ENCODE data around the gene ATP1A2.

The ATP1A2 gene

DNA sequence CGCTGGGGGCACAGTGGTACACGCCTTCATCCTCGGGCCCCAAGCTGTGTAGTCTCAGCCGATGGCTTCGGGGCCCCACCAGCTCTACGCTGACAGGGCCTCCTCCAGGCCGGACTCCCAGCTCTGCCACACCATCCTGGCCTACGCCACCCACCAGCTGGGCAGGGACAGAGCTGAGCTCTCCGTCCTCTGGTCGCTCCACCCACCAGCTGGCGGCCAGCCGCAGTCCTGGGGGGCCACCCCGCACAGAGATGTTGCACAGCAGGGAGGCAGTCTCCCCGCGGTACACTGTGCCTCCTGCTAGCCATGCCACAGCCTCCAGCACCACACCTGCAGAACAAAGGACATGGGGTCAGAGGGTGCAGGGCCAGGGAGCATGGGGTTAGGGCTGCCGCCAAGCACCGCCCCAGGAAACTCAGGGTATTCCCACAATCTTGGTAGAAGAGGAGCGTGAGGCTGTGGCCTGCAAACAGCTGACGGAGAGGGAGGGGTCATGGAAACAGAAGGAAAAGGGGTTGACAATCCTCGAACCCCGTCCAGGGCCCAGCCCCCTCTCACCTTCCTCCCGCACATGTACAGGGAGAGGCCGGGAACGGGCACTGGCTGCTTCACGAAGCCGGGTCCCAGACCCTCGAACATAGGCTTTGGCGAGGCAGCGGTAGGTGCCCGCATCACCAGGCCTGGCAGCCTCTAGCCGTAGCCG is 23.0 kb upstream of the ATP1A2 start:
- H4K91ac ChIP-seq (ENCODE audit: low read depth, low read length), result no peak overlapping the region
- H3K27me3 ChIP-seq (ENCODE audit: insufficient read depth, low read length), result no peaks in the 10 kb centered on the region
- no peak overlapping the region for H2BK12ac ChIP-seq (ENCODE audit: low read length)
- no peak overlapping the region for H3K9ac ChIP-seq (ENCODE audit: low read length)
- H3K4me1 ChIP-seq (ENCODE audit: control insufficient read depth in 1 of 2, insufficient read depth in 2 of 2, low read length in 2 of 2), result peaks cover 16 to 17% of the 10 kb centered on the region in 2 experiments
- no peaks in the 10 kb centered on the region for H3K79me2 ChIP-seq (ENCODE audit: control insufficient read depth, insufficient read depth, low read length, poor library complexity)
- H2BK5ac ChIP-seq (ENCODE audit: low read depth, low read length, poor library complexity), result no peak overlapping the region
- H3K23ac ChIP-seq (ENCODE audit: low read length), result no peak overlapping the region
- H4K12ac ChIP-seq (ENCODE audit: low read depth, low read length), result no peak overlapping the region
- H3K9me3 ChIP-seq (ENCODE audit: insufficient read depth, low read depth, low read length), result peaks cover 5% of the 10 kb centered on the region
- H3K4me2 ChIP-seq (ENCODE audit: low read length), result no peak overlapping the region
- H4K8ac ChIP-seq (ENCODE audit: low read depth, low read length), result no peak overlapping the region
- H2AFZ ChIP-seq (ENCODE audit: insufficient read depth, low read length, poor library complexity), result no peak overlapping the region
- H3K4ac ChIP-seq (ENCODE audit: low read depth, low read length), result no peak overlapping the region
- DNase-seq, result no peak
- H3K27ac ChIP-seq (ENCODE audit: low read depth, low read length), result no peak overlapping the region
- H2BK120ac ChIP-seq (ENCODE audit: insufficient read depth, low read length, poor library complexity), result no peak overlapping the region
- H3K18ac ChIP-seq (ENCODE audit: low read length), result no peak overlapping the region
- H3K79me1 ChIP-seq (ENCODE audit: low read length), result no peaks in the 10 kb centered on the region
- H2AK5ac ChIP-seq (ENCODE audit: low read length), result no peak overlapping the region
- peak overlapping the region; percentile 11 for H3K4me3 ChIP-seq (ENCODE audit: low read depth, low read length)
- no peak overlapping the region for H3K14ac ChIP-seq (ENCODE audit: low read length)
- H3K36me3 ChIP-seq (ENCODE audit: control insufficient read depth in 1 of 2, insufficient read depth in 2 of 2, low read length in 2 of 2), result peaks cover 0 to 6% of the 10 kb centered on the region in 2 experiments
- WGBS (ENCODE audit: extremely low coverage, insufficient coverage, insufficient read length), result no CpG with 5 or more reads among the region's 32 CpGs

DNA sequence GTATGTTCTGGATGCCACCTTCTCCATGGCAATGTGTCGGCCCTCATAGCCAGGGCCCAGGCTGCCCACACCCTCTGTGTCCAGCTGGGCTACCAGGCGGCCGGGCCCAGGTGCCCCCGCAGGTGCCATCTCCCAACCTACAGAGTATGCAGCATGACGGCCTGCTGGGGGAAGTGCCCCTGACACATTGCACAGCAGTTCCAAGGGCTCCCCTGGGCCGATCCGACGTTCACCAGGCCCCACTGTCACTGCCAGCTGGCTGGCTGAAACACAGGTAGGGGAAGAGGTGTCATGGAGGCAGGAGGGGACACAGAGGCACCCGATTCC is 22.5 kb upstream of the ATP1A2 start:
- Histone ChIP-seq H3K14ac (ENCODE audit: low read length) (no peak overlapping the region), H3K9ac (ENCODE audit: low read length) (no peak overlapping the region), H3K4me1 (ENCODE audit: control insufficient read depth in 1 of 2, insufficient read depth in 2 of 2, low read length in 2 of 2) (peaks cover 21 to 22% of the 10 kb centered on the region in 2 experiments), H3K79me1 (ENCODE audit: low read length) (no peaks in the 10 kb centered on the region), H2BK5ac (ENCODE audit: low read depth, low read length, poor library complexity) (no peak overlapping the region), H4K8ac (ENCODE audit: low read depth, low read length) (no peak overlapping the region), H3K36me3 (ENCODE audit: control insufficient read depth in 1 of 2, insufficient read depth in 2 of 2, low read length in 2 of 2) (peaks cover 0 to 6% of the 10 kb centered on the region in 2 experiments), H4K12ac (ENCODE audit: low read depth, low read length) (no peak overlapping the region), H3K23ac (ENCODE audit: low read length) (no peak overlapping the region), H3K4me3 (ENCODE audit: low read depth, low read length) (no peak overlapping the region), H2BK120ac (ENCODE audit: insufficient read depth, low read length, poor library complexity) (no peak overlapping the region), H3K27ac (ENCODE audit: low read depth, low read length) (no peak overlapping the region), H3K9me3 (ENCODE audit: insufficient read depth, low read depth, low read length) (peaks cover 5% of the 10 kb centered on the region), H3K18ac (ENCODE audit: low read length) (no peak overlapping the region), H2BK12ac (ENCODE audit: low read length) (no peak overlapping the region), H3K4me2 (ENCODE audit: low read length) (no peak overlapping the region), H3K27me3 (ENCODE audit: insufficient read depth, low read length) (no peaks in the 10 kb centered on the region), H2AFZ (ENCODE audit: insufficient read depth, low read length, poor library complexity) (no peak overlapping the region), H2AK5ac (ENCODE audit: low read length) (no peak overlapping the region), H3K79me2 (ENCODE audit: control insufficient read depth, insufficient read depth, low read length, poor library complexity) (no peaks in the 10 kb centered on the region), H4K91ac (ENCODE audit: low read depth, low read length) (no peak overlapping the region), H3K4ac (ENCODE audit: low read depth, low read length) (no peak overlapping the region)
- no peak for DNase-seq
- no CpG with 5 or more reads among the region's 9 CpGs for WGBS (ENCODE audit: extremely low coverage, insufficient coverage, insufficient read length)

DNA sequence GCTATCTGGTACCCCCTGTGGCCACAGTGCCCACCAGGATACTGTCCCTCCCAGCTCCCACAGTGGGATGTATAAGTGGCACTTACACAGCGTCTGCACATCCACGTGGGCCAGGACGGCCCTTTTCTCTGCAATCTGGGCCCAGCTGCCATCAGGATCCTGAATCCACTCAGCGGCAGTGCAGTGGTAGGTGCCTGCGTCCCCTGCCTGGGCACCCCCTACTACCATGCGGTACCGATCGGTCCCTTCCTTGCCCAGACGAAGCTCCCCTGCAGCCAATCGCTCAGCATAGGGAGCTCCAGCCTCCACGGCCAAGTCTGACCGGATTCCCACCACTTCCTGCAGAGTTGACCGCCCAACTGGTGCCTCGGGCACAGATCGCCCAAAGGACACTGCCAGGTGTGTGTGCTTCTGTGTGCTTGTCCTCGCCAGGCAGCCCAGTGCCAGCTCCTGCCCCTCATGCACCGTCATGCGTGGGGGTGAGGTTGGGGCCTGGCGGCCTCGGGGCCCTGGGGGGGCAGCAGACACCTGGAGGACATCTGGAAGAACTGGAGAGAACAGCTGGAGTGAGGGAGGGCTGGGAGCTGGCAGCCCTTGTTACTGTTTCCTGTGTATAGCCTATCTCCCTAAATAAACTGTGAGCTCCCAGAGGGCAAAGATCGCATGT is 21.8 kb upstream of the ATP1A2 start:
- Histone ChIP-seq H3K4me3 (ENCODE audit: low read depth, low read length) (no peak overlapping the region), H3K9me3 (ENCODE audit: insufficient read depth, low read depth, low read length) (peaks cover 5% of the 10 kb centered on the region), H3K4ac (ENCODE audit: low read depth, low read length) (no peak overlapping the region), H3K36me3 (ENCODE audit: control insufficient read depth in 1 of 2, insufficient read depth in 2 of 2, low read length in 2 of 2) (peaks cover 0 to 6% of the 10 kb centered on the region in 2 experiments), H3K14ac (ENCODE audit: low read length) (no peak overlapping the region), H3K27me3 (ENCODE audit: insufficient read depth, low read length) (no peaks in the 10 kb centered on the region), H3K4me2 (ENCODE audit: low read length) (no peak overlapping the region), H3K18ac (ENCODE audit: low read length) (no peak overlapping the region), H3K4me1 (ENCODE audit: control insufficient read depth in 1 of 2, insufficient read depth in 2 of 2, low read length in 2 of 2) (peaks cover 22 to 23% of the 10 kb centered on the region in 2 experiments), H3K79me2 (ENCODE audit: control insufficient read depth, insufficient read depth, low read length, poor library complexity) (no peaks in the 10 kb centered on the region), H4K8ac (ENCODE audit: low read depth, low read length) (no peak overlapping the region), H3K9ac (ENCODE audit: low read length) (no peak overlapping the region), H2AFZ (ENCODE audit: insufficient read depth, low read length, poor library complexity) (no peak overlapping the region), H3K27ac (ENCODE audit: low read depth, low read length) (no peak overlapping the region), H3K79me1 (ENCODE audit: low read length) (peaks cover 2% of the 10 kb centered on the region), H2BK5ac (ENCODE audit: low read depth, low read length, poor library complexity) (no peak overlapping the region), H2AK5ac (ENCODE audit: low read length) (no peak overlapping the region), H2BK12ac (ENCODE audit: low read length) (no peak overlapping the region), H4K91ac (ENCODE audit: low read depth, low read length) (no peak overlapping the region), H2BK120ac (ENCODE audit: insufficient read depth, low read length, poor library complexity) (no peak overlapping the region), H3K23ac (ENCODE audit: low read length) (no peak overlapping the region), H4K12ac (ENCODE audit: low read depth, low read length) (no peak overlapping the region)
- DNase-seq, result no peak
- no CpG with 5 or more reads among the region's 21 CpGs for whole genome bisulfite sequencing (ENCODE audit: extremely low coverage, insufficient coverage, insufficient read length)

DNA sequence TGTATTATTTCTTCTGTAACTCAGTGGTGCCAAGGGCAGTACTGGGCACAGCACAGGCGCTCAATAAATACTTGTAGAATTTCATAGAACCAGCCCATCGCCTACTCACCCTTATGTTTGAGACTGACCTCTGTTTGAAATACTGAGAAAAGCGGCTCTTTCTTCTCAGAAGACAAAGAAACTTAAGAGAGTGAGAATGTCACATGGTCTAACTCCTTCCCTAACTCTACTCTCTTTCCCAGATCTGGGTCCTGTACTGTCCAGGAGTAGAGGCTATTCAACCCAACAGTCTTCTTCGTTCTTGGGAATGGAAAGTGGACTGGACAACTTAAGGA is 21.3 kb upstream of the ATP1A2 start:
- H3K9ac ChIP-seq (ENCODE audit: low read length), result no peak overlapping the region

More for the DNA sequence above, 21.3 kb upstream of the ATP1A2 start:
- Histone ChIP-seq H3K4me3 (ENCODE audit: low read depth, low read length) (no peak overlapping the region), H2AFZ (ENCODE audit: insufficient read depth, low read length, poor library complexity) (no peak overlapping the region), H3K4me2 (ENCODE audit: low read length) (no peak overlapping the region), H3K27ac (ENCODE audit: low read depth, low read length) (no peak overlapping the region), H3K4ac (ENCODE audit: low read depth, low read length) (no peak overlapping the region), H2BK120ac (ENCODE audit: insufficient read depth, low read length, poor library complexity) (no peak overlapping the region), H3K18ac (ENCODE audit: low read length) (no peak overlapping the region), H3K4me1 (ENCODE audit: control insufficient read depth in 1 of 2, insufficient read depth in 2 of 2, low read length in 2 of 2) (peaks cover 22 to 25% of the 10 kb centered on the region in 2 experiments), H2BK5ac (ENCODE audit: low read depth, low read length, poor library complexity) (no peak overlapping the region), H3K9me3 (ENCODE audit: insufficient read depth, low read depth, low read length) (peaks cover 5% of the 10 kb centered on the region), H3K36me3 (ENCODE audit: control insufficient read depth in 1 of 2, insufficient read depth in 2 of 2, low read length in 2 of 2) (peaks cover 0 to 6% of the 10 kb centered on the region in 2 experiments), H2BK12ac (ENCODE audit: low read length) (no peak overlapping the region), H3K79me1 (ENCODE audit: low read length) (peaks cover 2% of the 10 kb centered on the region), H4K91ac (ENCODE audit: low read depth, low read length) (no peak overlapping the region), H4K12ac (ENCODE audit: low read depth, low read length) (no peak overlapping the region), H3K79me2 (ENCODE audit: control insufficient read depth, insufficient read depth, low read length, poor library complexity) (no peaks in the 10 kb centered on the region), H3K23ac (ENCODE audit: low read length) (no peak overlapping the region), H3K14ac (ENCODE audit: low read length) (no peak overlapping the region), H3K27me3 (ENCODE audit: insufficient read depth, low read length) (no peaks in the 10 kb centered on the region), H2AK5ac (ENCODE audit: low read length) (no peak overlapping the region), H4K8ac (ENCODE audit: low read depth, low read length) (no peak overlapping the region)
- DNase-seq, result no peak
- WGBS (ENCODE audit: extremely low coverage, insufficient coverage, insufficient read length), result no CpG with 5 or more reads among the region's 4 CpGs

All from trophoblast cell (in vitro differentiated cells and primary cell).